H1 (cell line): ENCODE measurements around the gene MYOCOS. TPM values are rescaled to one million over a fixed set of nuclear protein-coding genes. Genes with fewer than 3 reads are reported as not detected.

Experiments used
- CTCF ChIA-PET: fragments of 300-600 bp; sonication (Branson Sonifier 250); formaldehyde crosslinking; loops from one replicate; lab custom pipeline; 2021; ENCODE audit not compliant: partially characterized antibody; lab: Charles Lee
- POLR2A ChIA-PET: fragments of 300-600 bp; sonication (Branson Sonifier 250); formaldehyde crosslinking; loops from one replicate; lab custom pipeline; 2021; ENCODE audit warnings: inconsistent platforms; ENCODE audit not compliant: partially characterized antibody; lab: Charles Lee
- DNase-seq, 2 experiments: peaks; one replicate each; pipeline versions ENCODE4 v3.0.0 to v3.0.0-alpha.2; 2010 to 2022; ENCODE audit warnings: low spot score in 2 of 2, low read depth in 1 of 2, mixed read lengths in 1 of 2
- FAIRE-seq: peaks from 2 replicates; lab custom pipeline; 2011; peaks lifted over from hg19 to GRCh38; lab: Jason Lieb, UNC
- H2AFZ ChIP-seq: 2 replicates; pipeline ENCODE4 v1.8.1; 2012; ENCODE audit warnings: low read length, inconsistent platforms
- H2AK5ac ChIP-seq: 2 replicates; pipeline ENCODE4 v1.6.1; 2013; ENCODE audit warnings: low read depth, low read length
- H2BK120ac ChIP-seq: replicated peaks from 2 replicates; pipeline ENCODE3; 2013; ENCODE audit warnings: low read depth, low read length, inconsistent platforms
- H2BK12ac ChIP-seq: 2 replicates; pipeline ENCODE4 v1.6.1; 2013; ENCODE audit warnings: low read depth, low read length
- H2BK15ac ChIP-seq: 2 replicates; pipeline ENCODE4 v1.6.1; 2013; ENCODE audit warnings: low read length
- H2BK20ac ChIP-seq: 2 replicates; pipeline ENCODE4 v1.6.1; 2013; ENCODE audit warnings: low read length
- H2BK5ac ChIP-seq: 2 replicates; pipeline ENCODE4 v1.6.1; 2013; ENCODE audit warnings: low read depth, low read length
- H3K14ac ChIP-seq: 2 replicates; pipeline ENCODE4 v1.6.1; 2013; ENCODE audit warnings: inconsistent platforms; ENCODE audit not compliant: insufficient read length
- H3K18ac ChIP-seq: 2 replicates; pipeline ENCODE4 v1.6.1; 2013; ENCODE audit warnings: low read length; ENCODE audit errors: extremely low read depth
- H3K23ac ChIP-seq: 2 replicates; pipeline ENCODE4 v1.6.1; 2013; ENCODE audit warnings: inconsistent platforms; ENCODE audit not compliant: insufficient read length
- H3K23me2 ChIP-seq: 2 replicates; pipeline ENCODE4 v1.6.1; 2013; ENCODE audit warnings: low read depth, low read length
- H3K27ac ChIP-seq: 2 replicates; pipeline ENCODE4 v1.6.1; 2011; ENCODE audit warnings: low read depth, low read length, inconsistent platforms
- H3K27me3 ChIP-seq, 4 experiments: replicated peaks in 1 of 4; 1 replicate in 1 of 4; 2 replicates in 3 of 4; pipeline versions ENCODE4 v1.6.1 to v1.8.1; 2011 to 2013; ENCODE audit warnings: low read length in 3 of 4, mild to moderate bottlenecking in 3 of 4, inconsistent platforms in 2 of 4, mixed read lengths in 2 of 4, moderate library complexity in 1 of 4; ENCODE audit not compliant: control insufficient read depth in 3 of 4, insufficient read depth in 3 of 4; ENCODE audit errors: extremely low read depth in 1 of 4
- H3K36me3 ChIP-seq, 4 experiments: 2 replicates each; pipeline versions ENCODE4 v1.6.1 to v1.8.1; 2011 to 2013; ENCODE audit warnings: mild to moderate bottlenecking in 4 of 4, low read length in 3 of 4, moderate library complexity in 2 of 4, control low read depth in 1 of 4, inconsistent platforms in 1 of 4; ENCODE audit not compliant: insufficient read depth in 4 of 4, control insufficient read depth in 2 of 4
- H3K4ac ChIP-seq: replicated peaks from 2 replicates; pipeline ENCODE3; 2013; ENCODE audit warnings: low read length, low read depth, mixed read lengths, inconsistent platforms; ENCODE audit not compliant: insufficient read length
- H3K4me1 ChIP-seq, 4 experiments: replicated peaks in 1 of 4; 1 replicate in 1 of 4; 2 replicates in 3 of 4; pipeline versions ENCODE4 v1.6.1 to v1.8.1; 2011 to 2013; ENCODE audit warnings: low read length in 3 of 4, inconsistent platforms in 2 of 4, mixed read lengths in 1 of 4; ENCODE audit not compliant: insufficient read depth in 4 of 4, control insufficient read depth in 3 of 4
- H3K4me2 ChIP-seq, 2 experiments: 2 replicates each; pipeline versions ENCODE4 v1.6.1 to v1.8.1; 2011 to 2013; ENCODE audit warnings: low read depth in 2 of 2, low read length in 2 of 2, control low read depth in 1 of 2, inconsistent platforms in 1 of 2, mild to moderate bottlenecking in 1 of 2; ENCODE audit not compliant: insufficient read depth in 1 of 2
- H3K4me3 ChIP-seq, 4 experiments: fragments of 200-600, 300-600 bp in 1 of 4; sonication (generic), shearing (Covaris generic), sonication (Bioruptor Twin) in 1 of 4; 2 replicates each; pipeline versions ENCODE4 v1.5.1 to v1.8.1; 2011 to 2016; ENCODE audit warnings: low read length in 4 of 4, low read depth in 3 of 4, control low read depth in 2 of 4, inconsistent platforms in 2 of 4, mild to moderate bottlenecking in 2 of 4, mixed read lengths in 1 of 4, moderate library complexity in 1 of 4; ENCODE audit not compliant: insufficient read depth in 2 of 4; ENCODE audit errors: extremely low read depth in 1 of 4
- H3K56ac ChIP-seq: replicated peaks from 2 replicates; pipeline ENCODE3; 2013; ENCODE audit warnings: low read depth, mild to moderate bottlenecking, mixed read lengths, low read length, inconsistent platforms; ENCODE audit not compliant: insufficient read length
- H3K79me1 ChIP-seq: 2 replicates; pipeline ENCODE4 v1.6.1; 2013; ENCODE audit warnings: low read depth, low read length, control low read depth
- H3K79me2 ChIP-seq, 2 experiments: 2 replicates each; pipeline versions ENCODE4 v1.6.1 to v1.8.1; 2012 to 2013; ENCODE audit warnings: low read length in 2 of 2, mild to moderate bottlenecking in 2 of 2, inconsistent platforms in 1 of 2; ENCODE audit not compliant: insufficient read depth in 2 of 2, control insufficient read depth in 1 of 2
- H3K9ac ChIP-seq, 4 experiments: replicated peaks in 1 of 4; 1 replicate in 1 of 4; 2 replicates in 3 of 4; pipeline versions ENCODE4 v1.6.1 to v1.8.1; 2011 to 2013; ENCODE audit warnings: low read depth in 3 of 4, low read length in 3 of 4, control low read depth in 2 of 4, mild to moderate bottlenecking in 2 of 4, moderate library complexity in 2 of 4, inconsistent platforms in 1 of 4; ENCODE audit errors: extremely low read depth in 1 of 4
- H3K9me3 ChIP-seq, 2 experiments: 2 replicates each; pipeline versions ENCODE4 v1.6.1 to v1.8.1; 2012 to 2013; ENCODE audit warnings: mild to moderate bottlenecking in 2 of 2, moderate library complexity in 2 of 2, control low read depth in 1 of 2, inconsistent platforms in 1 of 2, low read depth in 1 of 2, low read length in 1 of 2, mixed read lengths in 1 of 2; ENCODE audit not compliant: insufficient read depth in 2 of 2
- H4K20me1 ChIP-seq, 2 experiments: replicated peaks in 1 of 2; 2 replicates each; pipeline versions ENCODE3 to v1.8.1; 2011 to 2013; ENCODE audit warnings: inconsistent platforms in 2 of 2, low read length in 2 of 2, mild to moderate bottlenecking in 1 of 2; ENCODE audit not compliant: insufficient read depth in 2 of 2, control insufficient read depth in 1 of 2
- H4K5ac ChIP-seq: 2 replicates; pipeline ENCODE4 v1.6.1; 2013; ENCODE audit warnings: low read length, low read depth, mixed read lengths, inconsistent platforms; ENCODE audit not compliant: insufficient read length
- H4K8ac ChIP-seq: 2 replicates; pipeline ENCODE4 v1.8.0; 2013; ENCODE audit warnings: mild to moderate bottlenecking, moderate library complexity, low read length, inconsistent platforms; ENCODE audit not compliant: insufficient read depth; ENCODE audit errors: extremely low read depth
- H4K91ac ChIP-seq: replicated peaks from 2 replicates; pipeline ENCODE3; 2013; ENCODE audit warnings: low read length, mixed read lengths, inconsistent platforms; ENCODE audit not compliant: insufficient read length
- BCL11A ChIP-seq, 2 experiments: IDR thresholded peaks; one replicate each; pipeline ENCODE4 v1.6.1; 2011; ENCODE audit warnings: low read depth in 2 of 2, low read length in 2 of 2, mild to moderate bottlenecking in 2 of 2
- CBX8 ChIP-seq: fragments of 300-800, 300-1000 bp; sonication (generic); IDR thresholded peaks from 2 replicates; pipeline ENCODE4 v1.7.1; 2016; ENCODE audit warnings: low read depth, low read length, borderline replicate concordance
- CHD2 ChIP-seq: IDR thresholded peaks from 2 replicates; pipeline ENCODE4 v1.6.1; 2012; ENCODE audit warnings: low read length, improper control_type of control experiment
- CREB1 ChIP-seq: IDR thresholded peaks from 2 replicates; pipeline ENCODE4 v1.6.1; 2012; ENCODE audit warnings: inconsistent platforms
- E2F6 ChIP-seq: IDR thresholded peaks from 2 replicates; pipeline ENCODE4 v1.6.1; 2012; ENCODE audit warnings: inconsistent platforms
- GABPA ChIP-seq: IDR thresholded peaks from 2 replicates; pipeline ENCODE4 v1.6.1; 2011; ENCODE audit warnings: mild to moderate bottlenecking, low read length, moderate library complexity, borderline replicate concordance; ENCODE audit not compliant: insufficient read depth
- POLR2A ChIP-seq, 2 experiments: IDR thresholded peaks; 1 replicate in 1 of 2; 2 replicates in 1 of 2; pipeline ENCODE4 v1.6.1; 2011; ENCODE audit warnings: low read depth in 2 of 2, low read length in 2 of 2, mild to moderate bottlenecking in 2 of 2; ENCODE audit errors: control extremely low read depth in 1 of 2
- RAD21 ChIP-seq, 2 experiments: IDR thresholded peaks in 1 of 2; conservative IDR thresholded peaks in 1 of 2; 2 replicates each; pipeline ENCODE4 v1.6.1; 2011; ENCODE audit warnings: low read depth in 2 of 2, low read length in 2 of 2, improper control_type of control experiment in 1 of 2, inconsistent platforms in 1 of 2, mild to moderate bottlenecking in 1 of 2, moderate library complexity in 1 of 2
- WGBS, 2 experiments: shearing (Covaris generic) in 1 of 2; methylation state at CpG; one replicate each; pipeline versions ENCODE4 v1.1.6 to v1.1.7; 2013 to 2015; ENCODE audit warnings: low lambda C conversion rate in 2 of 2, mixed read lengths in 2 of 2, inconsistent platforms in 1 of 2, low coverage in 1 of 2, missing lambda C conversion rate in 1 of 2; ENCODE audit not compliant: insufficient replicate concordance in 2 of 2, insufficient coverage in 1 of 2, insufficient read length in 1 of 2; ENCODE audit errors: extremely low coverage in 1 of 2, missing lambda C conversion rate in 1 of 2; 5-methylcytosine and 5-hydroxymethylcytosine counted together
- polyA plus RNA-seq, 7 experiments: library from polyadenylated mRNA; depleted of rRNA in 3 of 7; stranded (reverse) in 5 of 7; unstranded in 2 of 7; fragments of >200 nt in 5 of 7; fragments of 200-250 nt in 2 of 7; gene quantifications; 1 replicate in 5 of 7; 2 replicates in 1 of 7; 4 replicates in 1 of 7; pipeline versions ENCODE4 v1.2.1 to v1.2.3, GENCODE V29; 2011 to 2013; ENCODE audit warnings: missing spikeins in 2 of 7, mixed read lengths in 2 of 7
- total RNA-seq: library from RNA; stranded (reverse); fragmentation: NEBNext Ultra II Directional; extraction: Animal tissue kit (Norgen Biotek cat#: 25700); gene quantifications from 2 replicates; pipeline ENCODE4 v1.2.1, GENCODE V29; 2021

The MYOCOS gene
- total and polyA plus RNA-seq, 2 of the 8 experiments (the other 6 are each of a cell fraction or from before 2014, with no cell fraction given) = not detected

GRCh38 chr1:171646249-171646560, 24.2 kb downstream of the MYOCOS start:
- Histone ChIP-seq H2AFZ (no peak overlapping the region), H3K79me2 (no peaks in the 10 kb centered on the region), H2AK5ac (no peak overlapping the region), H3K56ac (no peak overlapping the region), H4K8ac (no peak overlapping the region), H4K91ac (no peak overlapping the region), H3K9ac (no peak overlapping the region), H2BK12ac (no peak overlapping the region), H3K27ac (no peak overlapping the region), H3K36me3 (no peaks in the 10 kb centered on the region), H4K5ac (no peak overlapping the region), H3K23me2 (no peaks in the 10 kb centered on the region)
- WGBS, 2 experiments = 75% methylated on average over 1 of the region's 1 CpG; no CpG with 5 or more reads in 1 of the 2 experiments
- TF ChIP-seq GABPA (no peak), CHD2 (no peak), BCL11A (IDR thresholded peaks at IDR 0.05; ENCODE audit: low read depth in 2 of 2, low read length in 2 of 2) (no peak), CREB1 (no peak), CBX8 (no peak), E2F6 (no peak), RAD21 (IDR thresholded peaks at IDR 0.05 in 1 of 2, conservative IDR thresholded peaks at IDR 0.05 in 1 of 2; ENCODE audit: low read depth in 2 of 2, low read length in 2 of 2) (no peak), POLR2A (IDR thresholded peaks at IDR 0.05; ENCODE audit: control extremely low read depth in 1 of 2, low read depth in 2 of 2, low read length in 2 of 2) (no peak)
- TF ChIP-seq, all 59 proteins: peak for 0
- FAIRE-seq = no peak
- Histone ChIP-seq H3K4me3 (no peak overlapping the region), H3K4me1 (peaks cover 2 to 10% (median 6%) of the 10 kb centered on the region in 4 experiments), H2BK20ac (no peak overlapping the region), H3K9me3 (no peaks in the 10 kb centered on the region), H2BK120ac (no peak overlapping the region), H2BK5ac (no peak overlapping the region), H3K4me2 (no peak overlapping the region), H2BK15ac (no peak overlapping the region), H3K14ac (no peak overlapping the region), H4K20me1 (no peaks in the 10 kb centered on the region), H3K79me1 (no peaks in the 10 kb centered on the region), H3K23ac (no peak overlapping the region), H3K4ac (no peak overlapping the region), H3K18ac (no peak overlapping the region), H3K27me3 (no peaks in the 10 kb centered on the region)
- no peak for DNase-seq
- ChIA-PET POLR2A (interaction anchor here (1.2 kb wide), 1 partner anchor 9 kb away, joined by 3 read pairs; no protein-coding TSS in a partner anchor), CTCF (interaction anchor here (0.7 to 10.1 kb wide), 18 partner anchors 10 to 340 kb away, joined by 3 to 143 read pairs (median 15); partner anchors contain the start of genes METTL13, MYOCOS and VAMP4)
